NT2/D1 (cell line): ENCODE measurements around the gene MBL2.

ENCODE experiments used
- SUZ12 ChIP-seq: IDR thresholded peaks from 2 replicates; pipeline ENCODE4 v1.6.1; 2011; ENCODE audit not compliant: insufficient read length, insufficient read depth; ENCODE audit errors: extremely low read depth
- YY1 ChIP-seq: IDR thresholded peaks from 2 replicates; pipeline ENCODE4 v1.6.1; 2011; ENCODE audit not compliant: insufficient read length, insufficient read depth
- ZNF274 ChIP-seq: IDR thresholded peaks from 2 replicates; pipeline ENCODE4 v1.6.1; 2011; ENCODE audit warnings: mild to moderate bottlenecking, low read depth, low read length

DNA sequence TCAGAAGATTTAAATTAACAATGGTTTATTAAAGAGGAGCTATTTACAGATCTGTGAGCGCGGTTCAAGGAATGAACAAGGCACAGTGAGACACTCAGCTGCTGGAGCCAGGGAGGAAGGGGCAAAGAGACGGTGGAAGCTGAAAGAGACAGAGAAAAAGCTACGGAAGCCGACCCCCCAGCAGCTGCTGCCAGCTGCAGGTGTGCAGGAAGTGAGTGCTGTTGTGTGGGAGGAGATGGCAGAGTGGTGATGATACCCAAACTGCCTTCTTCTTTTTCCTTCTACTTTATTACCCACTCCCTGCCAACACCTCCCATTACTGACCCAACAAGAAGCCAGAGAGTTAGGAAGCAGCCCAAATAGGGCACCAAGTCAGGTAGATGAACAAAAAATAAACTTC lies 41.9 kb upstream of the MBL2 start:
- TF ChIP-seq YY1 (no peak), SUZ12 (no peak), ZNF274 (no peak)
